GM11168 (cell line): ENCODE measurements around the gene ALPI.

ENCODE experiments used
- in situ Hi-C: fragments of 300-500 bp; cut with MboI; formaldehyde crosslinking; loops from one replicate; pipeline ENCODE4 v1.12.0; 2022; ENCODE audit warnings: low sequenced_read_pairs; ENCODE audit not compliant: unreplicated experiment

Gene ALPI

DNA sequence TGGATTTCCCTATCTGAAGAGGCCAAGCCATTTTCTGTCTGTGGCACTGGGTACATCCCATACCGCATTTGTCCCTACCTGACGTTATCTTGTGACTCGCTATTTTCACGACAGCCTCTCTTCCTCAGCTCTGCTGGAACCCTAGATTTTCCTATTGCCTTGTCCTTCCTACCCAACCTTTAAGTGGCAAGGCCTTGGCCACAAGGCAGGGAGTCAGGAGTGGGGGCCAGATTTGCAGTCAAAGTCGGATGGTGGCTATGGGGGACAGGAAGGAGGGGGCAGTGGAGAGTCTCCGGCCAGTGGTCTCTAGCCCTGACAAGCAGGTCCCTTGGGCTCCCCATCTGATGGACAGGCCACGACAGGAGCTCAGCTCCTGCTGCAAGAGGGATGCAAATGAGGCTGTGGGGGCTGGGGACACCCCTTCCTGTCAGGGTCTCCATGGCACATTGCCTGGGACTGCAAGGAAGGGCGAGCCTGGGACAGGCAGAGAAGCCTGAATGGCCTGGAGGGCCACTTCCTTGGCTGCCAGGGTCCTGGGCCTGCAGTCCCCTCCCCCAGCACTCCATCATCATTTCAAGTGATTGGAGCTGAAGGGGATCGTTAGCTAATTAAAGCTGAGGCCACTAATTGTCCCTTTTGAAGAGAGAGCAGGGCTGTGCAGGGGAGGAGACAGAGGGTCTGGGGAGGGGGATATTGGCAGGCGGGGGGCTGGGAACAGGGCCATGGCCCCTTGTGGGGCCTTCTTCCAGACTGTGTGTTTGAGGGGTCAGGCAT, 37.9 kb downstream of the ALPI start:
- in situ Hi-C loops = no loop called here

DNA sequence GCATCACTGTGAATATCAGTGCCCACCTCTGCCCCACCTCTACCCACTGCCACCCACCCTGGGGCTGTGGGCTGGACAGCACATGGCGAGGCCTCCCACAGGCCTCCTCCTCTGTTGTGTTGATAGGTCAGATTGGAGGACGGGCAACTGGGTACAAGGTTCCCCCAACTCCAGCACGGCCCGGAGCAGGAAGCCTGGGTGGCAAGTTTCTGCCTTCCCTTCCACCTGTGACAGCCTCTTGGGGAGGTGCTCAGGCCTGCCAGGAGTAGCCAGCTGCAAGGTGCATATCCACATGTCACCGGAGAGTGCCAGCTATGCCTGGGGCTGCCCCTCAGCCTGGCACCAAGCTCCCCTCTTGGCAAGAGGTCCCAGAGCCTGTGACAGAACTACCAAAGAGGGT, 38.6 kb downstream of the ALPI start:
- in situ Hi-C loops = no loop called here

DNA sequence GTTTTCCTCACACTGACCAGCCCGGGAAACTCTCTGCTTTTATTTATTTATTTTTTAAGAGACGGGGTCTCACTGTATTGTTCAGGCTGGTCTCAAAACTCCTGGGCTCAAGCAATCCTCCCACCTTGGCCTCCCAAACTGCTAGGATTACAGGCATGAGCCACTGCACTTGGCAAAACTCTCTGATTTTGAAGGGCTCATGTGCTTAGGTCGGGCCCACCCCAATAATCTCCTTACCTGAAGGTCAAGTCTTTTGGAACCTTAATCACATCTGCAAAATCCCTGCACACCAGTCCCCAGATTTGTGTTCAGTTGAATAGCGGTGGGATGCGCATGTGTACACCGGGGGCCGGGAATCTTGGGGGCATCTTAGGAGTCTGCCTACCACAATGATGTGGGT, 39.3 kb downstream of the ALPI start:
- in situ Hi-C loops = no loop called here

DNA sequence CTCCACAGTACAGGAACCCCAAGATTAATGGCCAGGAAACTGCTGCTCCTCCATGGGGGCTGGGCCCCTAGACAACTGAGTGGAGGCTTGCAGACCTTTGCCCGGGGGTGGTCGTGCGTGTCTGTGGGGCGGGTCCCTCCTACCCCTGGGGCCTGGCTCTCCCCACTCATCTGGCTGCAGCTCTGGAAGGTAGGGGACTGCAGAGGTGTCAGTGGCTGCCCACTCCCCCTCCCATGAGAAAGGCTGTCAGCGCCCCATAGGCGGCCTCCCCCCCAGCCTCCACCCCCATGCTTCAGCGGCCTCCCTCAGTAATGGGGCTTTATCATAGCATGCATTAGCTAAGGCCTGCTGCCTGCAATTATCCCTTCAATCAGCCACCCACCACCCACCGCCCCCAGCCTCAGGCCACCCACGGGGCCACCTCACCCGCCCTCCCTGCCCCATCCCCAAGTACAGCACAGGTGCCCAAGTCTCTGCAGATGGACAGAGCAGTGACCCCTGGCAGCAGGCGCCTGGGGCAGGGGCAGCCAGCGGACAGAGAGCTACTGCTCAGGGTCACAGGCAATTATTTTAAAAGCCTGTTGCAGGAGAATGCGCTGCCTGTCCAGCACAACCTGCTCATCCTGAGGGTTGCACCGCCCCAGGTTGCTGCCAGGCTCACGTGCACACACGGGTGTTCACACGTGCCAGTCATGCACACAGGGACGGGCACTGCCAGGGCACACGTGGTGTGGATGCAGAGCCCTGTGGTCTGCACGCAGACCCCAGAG, 40.7 kb downstream of the ALPI start:
- in situ Hi-C loops = no loop called here

DNA sequence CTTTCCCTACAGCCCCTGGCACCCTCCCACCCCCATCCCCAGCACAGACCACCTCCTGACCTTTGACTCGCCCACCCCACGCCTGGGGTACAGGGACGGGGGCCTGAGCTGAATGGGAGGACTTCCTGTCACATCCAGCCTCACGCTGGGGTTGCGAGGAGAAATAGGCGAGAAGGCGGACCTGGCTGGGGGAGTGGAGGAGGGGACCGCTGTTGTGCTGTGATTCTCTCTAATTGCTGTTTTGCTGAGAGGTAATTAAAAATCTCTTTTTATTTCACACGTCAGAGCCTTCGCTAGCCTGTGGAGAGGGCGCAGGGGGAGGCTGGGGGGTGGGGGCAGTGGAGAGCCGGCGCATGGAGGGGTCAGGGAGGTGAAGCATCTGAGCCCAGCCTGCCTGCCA, 41.4 kb downstream of the ALPI start:
- in situ Hi-C loops = no loop called here

DNA sequence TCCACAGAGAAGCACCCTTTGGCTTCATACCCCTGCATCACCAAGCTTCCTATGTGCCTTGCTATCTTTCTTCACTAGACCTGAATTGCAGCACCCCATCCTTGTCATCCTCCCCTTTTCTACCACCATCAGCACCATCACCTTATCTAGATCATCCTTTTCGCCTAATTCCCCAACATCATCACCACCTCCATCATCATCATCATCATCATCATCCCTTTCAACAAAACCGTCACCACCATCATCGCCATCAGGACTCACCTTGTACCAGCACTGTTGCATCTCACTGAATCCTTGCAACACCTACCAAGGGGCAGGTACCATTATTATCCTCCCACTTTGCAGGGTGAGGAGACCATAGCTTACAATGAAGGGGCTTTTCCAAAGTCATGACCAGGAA, 42.5 kb downstream of the ALPI start:
- in situ Hi-C loops = no loop called here

DNA sequence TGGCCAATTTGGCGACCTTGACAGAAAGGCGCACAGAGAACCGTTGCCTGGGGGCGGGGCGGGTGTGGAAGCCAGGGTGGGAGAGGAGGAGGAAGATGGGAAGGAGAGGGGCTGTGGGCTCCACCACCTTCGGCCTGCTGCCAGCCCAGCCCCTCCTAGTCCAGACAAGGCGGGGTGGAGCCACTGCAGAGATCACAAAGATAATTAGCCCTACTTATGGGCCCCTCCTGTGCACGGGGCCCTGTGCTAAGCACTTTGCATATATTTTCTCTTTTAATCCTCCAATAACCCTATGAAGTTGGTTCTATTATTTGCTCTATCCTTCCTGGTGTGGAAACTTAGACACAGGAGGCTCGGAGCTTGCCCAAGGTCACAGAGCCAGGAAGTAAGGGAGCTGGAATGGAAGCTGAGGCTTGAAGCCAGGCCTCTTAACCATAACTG, 45.4 kb downstream of the ALPI start:
- in situ Hi-C loops = no loop called here

DNA sequence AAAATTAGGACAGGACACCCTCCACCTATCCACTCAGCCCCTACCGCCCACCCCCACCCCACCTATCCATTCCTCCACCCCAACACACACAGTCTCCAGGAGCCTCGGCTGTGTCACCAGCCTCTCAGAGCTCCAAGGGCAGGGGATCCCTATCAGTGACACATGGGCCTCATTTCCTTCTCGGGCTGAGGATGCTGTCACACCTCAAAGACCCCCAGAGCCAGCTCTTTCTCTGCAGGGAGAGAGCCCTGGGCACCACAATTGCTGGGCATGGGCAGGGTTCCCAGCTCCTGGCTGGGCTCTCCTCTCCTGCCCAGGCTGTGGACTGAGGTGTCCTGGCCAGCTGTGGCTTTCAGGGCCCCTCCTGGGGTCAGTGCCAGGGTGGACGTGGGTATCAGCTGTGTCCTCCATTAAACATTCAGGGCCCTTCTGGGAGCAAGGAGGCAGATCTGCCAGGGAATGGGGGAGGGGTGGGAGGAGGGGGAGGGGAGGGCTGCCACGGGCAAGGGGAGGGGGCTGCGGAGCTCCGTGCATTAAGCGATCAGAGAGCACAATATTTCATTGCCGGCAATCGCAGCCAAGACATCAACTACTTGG, 45.9 kb downstream of the ALPI start:
- in situ Hi-C loops = no loop called here

DNA sequence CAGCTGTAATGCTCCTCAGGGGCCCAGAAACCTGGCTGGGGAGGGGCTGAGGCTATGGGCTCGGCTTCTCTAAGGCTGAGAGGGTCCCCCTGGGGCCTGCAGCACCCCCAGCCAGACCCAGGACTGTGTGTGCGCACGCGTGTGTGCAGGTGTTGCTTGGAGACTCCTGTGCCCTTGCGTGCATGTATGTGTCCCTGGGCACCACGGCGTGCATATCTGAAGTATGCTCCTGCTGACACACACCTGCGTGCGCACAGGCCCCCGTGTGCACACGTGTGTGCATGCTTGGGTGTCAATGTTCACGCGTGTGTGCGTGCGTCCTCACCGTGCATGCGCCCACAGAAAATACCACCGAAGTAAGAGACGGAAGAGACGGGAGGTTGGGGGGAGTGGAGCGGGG, 46.6 kb downstream of the ALPI start:
- in situ Hi-C loops = no loop called here

DNA sequence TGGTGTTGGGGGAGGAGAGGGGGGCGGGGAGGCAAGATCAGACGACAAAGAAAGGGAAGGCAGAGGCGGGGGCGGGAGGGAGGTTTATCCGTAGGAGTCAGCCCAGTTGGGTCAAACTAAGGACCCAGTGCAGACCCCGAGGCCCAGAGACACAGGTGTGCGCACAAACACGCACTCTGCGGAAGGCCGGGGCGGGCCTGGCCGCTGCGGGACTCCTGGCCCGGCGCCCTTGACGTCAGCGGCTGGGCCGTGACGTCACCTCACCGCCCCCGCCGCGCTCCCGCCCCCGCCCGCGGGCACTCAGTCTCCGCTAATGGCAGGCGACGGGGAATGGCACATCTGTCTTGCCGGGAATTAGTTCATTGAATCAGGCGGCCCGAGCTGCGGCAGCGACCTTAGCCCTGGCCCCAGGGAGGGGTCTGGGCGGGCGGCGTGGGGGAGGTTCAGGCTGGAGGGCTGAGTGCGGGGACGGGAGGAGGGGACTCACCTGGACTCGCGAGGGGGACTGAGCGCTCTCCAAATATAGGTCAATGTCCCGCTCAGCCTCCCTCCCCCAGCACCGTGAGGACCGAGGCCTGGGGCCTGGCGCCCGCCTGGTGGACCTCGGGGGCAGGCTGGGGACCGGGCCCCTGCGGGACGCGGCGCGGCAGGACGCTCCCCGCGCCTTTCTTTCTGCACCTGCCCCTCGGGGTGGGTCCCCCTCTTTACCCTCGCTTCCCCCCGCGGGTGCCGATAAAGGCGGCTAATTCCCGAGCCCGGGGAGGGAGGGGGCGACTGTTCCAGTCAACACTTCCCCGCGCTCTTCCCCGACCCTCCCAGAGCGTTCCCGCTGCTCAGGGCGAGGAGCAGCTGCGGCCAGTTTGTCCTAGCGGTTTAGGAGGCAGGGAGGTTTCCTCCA, 47.2 kb downstream of the ALPI start:
- in situ Hi-C loops = no loop called here

DNA sequence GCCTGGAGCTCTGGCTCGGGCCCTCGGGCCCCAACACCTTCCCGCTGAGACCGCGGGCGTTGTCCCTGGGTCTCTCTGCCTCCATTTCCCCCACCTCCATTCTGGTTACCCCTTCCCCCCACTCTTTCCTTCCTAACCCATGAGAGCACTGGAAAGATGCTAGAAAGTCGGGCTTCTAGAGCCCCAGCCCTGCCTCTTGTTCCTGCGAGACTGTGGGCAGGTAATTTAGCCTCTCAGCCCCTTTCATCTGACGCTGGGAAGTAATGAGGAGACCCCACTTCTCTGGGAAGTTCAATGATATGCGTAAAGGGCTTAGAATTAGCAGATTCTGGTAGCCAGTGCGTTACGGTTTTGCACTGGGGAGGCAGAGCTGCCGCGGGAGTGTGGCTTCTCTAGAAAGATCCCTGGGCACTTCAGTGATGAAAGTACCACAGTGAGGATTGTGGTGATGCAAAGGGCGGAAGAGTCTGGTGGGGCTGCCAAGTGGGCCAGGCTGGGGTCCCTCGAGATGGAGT, 47.9 kb downstream of the ALPI start:
- in situ Hi-C loops = no loop called here

DNA sequence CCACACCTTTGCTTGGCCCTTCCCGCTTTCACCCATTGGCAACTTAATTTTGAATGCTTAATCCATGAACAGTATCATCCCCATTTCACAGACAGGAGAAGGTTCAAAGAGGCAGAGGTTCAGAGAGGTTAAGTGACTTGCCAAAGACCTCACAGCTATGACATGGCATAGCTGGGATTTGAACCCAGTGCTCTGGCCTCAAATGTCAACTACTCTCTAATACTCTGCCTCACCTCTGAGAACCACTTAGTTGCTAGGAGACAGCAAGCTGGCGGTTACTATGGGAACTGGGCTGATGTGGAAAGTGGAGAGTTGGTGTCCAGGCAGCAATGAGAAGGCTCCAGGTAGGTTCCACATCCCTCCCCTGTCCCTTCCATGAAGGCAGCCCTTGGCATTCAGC, 48.5 kb downstream of the ALPI start:
- in situ Hi-C loops = no loop called here

DNA sequence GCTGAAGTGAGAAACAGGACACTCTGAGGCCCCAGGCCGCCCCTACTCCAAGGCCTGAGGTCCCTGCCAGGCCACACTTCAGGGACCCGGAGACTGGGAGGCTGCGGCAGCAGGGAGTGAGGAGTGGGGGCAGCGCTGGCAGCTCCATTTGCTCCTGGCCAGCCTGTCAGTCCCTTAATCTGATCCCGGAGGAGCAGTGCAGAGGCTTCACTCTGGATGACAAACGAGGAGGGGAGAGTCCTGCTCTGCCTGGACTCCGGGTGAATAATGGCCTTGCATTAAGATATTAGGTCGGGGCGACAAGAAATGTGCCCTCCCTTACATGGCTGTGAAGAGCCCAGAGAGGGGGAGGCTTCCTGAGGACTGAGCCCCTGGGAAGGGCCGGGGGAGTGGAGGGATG, 49.9 kb downstream of the ALPI start:
- in situ Hi-C loops = no loop called here

DNA sequence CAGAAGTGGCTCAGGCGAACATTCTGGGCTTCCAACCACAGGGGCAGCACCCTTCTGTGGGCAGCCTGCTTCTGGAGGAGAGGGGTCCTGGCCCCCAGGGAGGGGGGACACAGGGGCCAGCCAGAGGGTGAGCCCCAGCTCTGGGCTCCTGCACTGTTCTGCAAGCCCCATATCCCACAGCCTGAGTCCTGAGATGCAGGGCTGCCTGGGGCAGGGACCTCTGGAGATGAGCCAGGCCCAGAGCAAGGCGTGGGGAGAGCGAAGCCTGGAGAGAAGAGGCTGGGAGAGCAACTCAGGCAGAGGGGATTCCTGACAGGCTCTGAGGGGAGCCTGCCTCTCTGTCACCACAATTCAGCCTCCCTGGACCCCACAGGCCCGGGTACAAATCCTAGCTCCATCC, 50.8 kb downstream of the ALPI start:
- in situ Hi-C loops = no loop called here

DNA sequence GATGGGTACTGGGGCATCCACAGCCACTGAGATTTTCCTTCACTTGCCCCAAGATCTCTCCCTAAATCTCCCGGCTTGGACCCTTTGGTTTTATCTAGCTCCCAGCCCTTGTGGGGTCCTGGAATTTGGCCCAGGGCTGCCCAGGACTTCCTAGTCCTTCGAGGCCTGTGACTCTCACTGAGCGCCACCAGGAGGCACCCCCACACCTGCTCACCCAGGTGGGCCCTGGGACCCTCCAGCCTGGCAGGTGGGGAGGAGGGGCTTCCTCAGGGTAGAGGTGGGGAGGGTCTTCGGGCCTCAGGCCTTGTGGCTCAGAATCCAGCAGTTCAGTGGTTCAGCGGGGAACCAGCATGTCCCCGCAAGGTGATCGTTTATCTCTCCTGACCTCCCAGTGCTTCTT, 52.3 kb downstream of the ALPI start:
- in situ Hi-C loops = no loop called here
